ENCODE results near the gene ALDH8A1.
A peak's percentile ranks its signal among the peaks of the same experiment; 100 is the strongest.

The ALDH8A1 gene

DNA sequence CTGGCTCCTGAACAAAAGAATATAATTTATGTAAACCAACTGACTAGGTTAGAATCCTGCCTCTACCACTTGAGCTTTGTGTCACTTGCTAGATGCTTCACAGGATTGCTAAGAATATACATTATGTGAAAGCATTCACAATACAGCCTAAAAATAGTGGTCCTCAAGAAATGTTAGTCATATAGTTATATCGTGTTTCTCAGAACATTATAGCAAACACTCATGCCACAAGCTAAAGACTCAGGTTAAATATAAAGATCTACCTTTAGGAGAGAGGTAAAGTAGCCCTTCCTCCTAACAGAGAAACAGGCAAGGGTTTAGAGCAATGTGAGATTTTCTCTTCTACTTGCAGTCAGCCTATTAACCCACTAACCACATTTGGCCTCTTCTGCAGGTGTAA lies 17.8 kb upstream of the ALDH8A1 start:
- TF ChIP-seq, protein P1, sequence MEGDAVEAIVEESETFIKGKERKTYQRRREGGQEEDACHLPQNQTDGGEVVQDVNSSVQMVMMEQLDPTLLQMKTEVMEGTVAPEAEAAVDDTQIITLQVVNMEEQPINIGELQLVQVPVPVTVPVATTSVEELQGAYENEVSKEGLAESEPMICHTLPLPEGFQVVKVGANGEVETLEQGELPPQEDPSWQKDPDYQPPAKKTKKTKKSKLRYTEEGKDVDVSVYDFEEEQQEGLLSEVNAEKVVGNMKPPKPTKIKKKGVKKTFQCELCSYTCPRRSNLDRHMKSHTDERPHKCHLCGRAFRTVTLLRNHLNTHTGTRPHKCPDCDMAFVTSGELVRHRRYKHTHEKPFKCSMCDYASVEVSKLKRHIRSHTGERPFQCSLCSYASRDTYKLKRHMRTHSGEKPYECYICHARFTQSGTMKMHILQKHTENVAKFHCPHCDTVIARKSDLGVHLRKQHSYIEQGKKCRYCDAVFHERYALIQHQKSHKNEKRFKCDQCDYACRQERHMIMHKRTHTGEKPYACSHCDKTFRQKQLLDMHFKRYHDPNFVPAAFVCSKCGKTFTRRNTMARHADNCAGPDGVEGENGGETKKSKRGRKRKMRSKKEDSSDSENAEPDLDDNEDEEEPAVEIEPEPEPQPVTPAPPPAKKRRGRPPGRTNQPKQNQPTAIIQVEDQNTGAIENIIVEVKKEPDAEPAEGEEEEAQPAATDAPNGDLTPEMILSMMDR (IDR thresholded peaks at IDR 0.05; ENCODE audit: low read depth, low read length), result no peak
- H3K4me3 ChIP-seq (replicated peaks in 1 of 2; ENCODE audit: low read depth in 2 of 2, low read length in 2 of 2), result no peak overlapping the region
- no peak for DNase-seq (ENCODE audit: low read depth in 2 of 2)

DNA sequence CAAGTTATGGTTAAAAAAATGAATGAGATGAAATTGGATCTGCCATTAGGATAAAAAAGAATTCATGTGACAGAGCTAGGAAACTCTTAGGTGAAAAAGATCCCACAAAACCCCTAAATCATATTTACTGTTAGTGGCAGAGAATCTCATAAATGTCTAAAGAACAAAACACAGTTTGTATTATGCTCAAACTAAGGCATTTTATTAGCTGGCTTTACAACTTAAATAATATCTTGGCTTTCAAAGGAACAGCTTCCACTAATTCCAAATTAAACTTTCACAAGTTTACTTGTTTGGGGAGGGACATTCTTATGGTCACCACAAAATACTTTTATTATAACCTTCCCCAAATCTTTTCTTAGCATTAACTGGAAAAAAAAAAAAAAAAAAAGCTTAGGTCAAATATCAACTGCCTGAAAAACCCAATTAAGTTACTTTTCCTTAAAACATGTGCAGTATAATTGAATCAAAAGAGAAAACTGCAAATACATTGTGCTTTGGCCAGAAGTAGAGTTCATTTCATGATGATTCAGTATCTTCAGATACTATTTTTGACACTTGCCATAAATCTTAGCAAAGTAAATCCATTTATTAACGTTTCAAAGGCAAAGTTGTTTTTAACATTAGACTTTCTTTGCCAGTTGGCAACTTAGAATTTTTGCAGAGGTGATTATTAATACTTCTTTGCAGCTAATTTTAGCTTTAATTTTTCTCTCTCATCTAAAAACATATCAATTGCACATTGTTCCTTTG lies 14.7 kb upstream of the ALDH8A1 start:
- DNase-seq (ENCODE audit: low read depth in 2 of 2), result no peak
- TF ChIP-seq, protein P1 (IDR thresholded peaks at IDR 0.05; ENCODE audit: low read depth, low read length), result no peak
- no peak overlapping the region for H3K4me3 ChIP-seq (replicated peaks in 1 of 2; ENCODE audit: low read depth in 2 of 2, low read length in 2 of 2)

DNA sequence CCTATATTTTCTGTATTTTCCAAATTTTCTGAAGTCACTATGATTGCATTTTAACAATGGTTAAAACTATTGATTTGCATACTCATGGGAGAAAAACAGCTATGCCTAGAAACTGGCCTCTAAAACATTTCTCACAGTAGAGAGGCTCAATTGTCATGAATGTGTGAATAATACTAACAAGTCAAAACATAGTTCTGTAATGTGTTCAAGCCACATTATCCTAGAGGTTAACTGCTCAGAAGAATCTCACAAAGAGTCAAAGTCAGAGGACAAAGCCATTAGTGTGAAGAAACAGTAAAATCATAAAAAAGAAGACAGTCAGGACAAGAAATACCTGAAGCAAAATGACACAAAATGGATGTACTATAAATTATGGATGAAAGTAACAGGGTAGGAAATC lies 12.5 kb upstream of the ALDH8A1 start:
- TF ChIP-seq, protein P1 (IDR thresholded peaks at IDR 0.05; ENCODE audit: low read depth, low read length), result no peak
- DNase-seq (ENCODE audit: low read depth in 2 of 2), result no peak
- no peak overlapping the region for H3K4me3 ChIP-seq (replicated peaks in 1 of 2; ENCODE audit: low read depth in 2 of 2, low read length in 2 of 2)

DNA sequence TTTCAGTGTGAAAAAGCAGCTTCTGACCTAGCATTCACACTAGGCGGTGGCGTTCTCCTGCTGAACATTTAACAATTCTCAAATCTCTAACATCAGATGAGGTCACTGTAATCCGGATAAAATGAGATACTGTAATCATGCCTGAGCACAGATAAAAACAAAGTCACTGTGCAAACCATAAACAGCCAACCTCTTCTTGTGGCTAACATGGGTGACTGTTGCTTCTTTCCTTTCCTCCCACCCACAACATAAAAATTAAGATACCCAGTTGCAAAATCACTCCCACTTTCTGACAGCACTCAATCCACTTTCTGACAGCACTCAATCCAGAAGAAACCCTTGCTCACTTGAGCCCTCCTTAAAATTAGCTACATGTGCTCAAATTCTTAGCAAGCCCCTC lies 11.5 kb upstream of the ALDH8A1 start:
- DNase-seq (ENCODE audit: low read depth in 2 of 2), result no peak
- H3K4me3 ChIP-seq (replicated peaks in 1 of 2; ENCODE audit: low read depth in 2 of 2, low read length in 2 of 2), result no peak overlapping the region
- TF ChIP-seq, protein P1 (IDR thresholded peaks at IDR 0.05; ENCODE audit: low read depth, low read length), result no peak

- TF ChIP-seq, protein P1 (IDR thresholded peaks at IDR 0.05; ENCODE audit: low read depth, low read length), result no peak
- DNase-seq (ENCODE audit: low read depth in 2 of 2), result no peak
- no peak overlapping the region for H3K4me3 ChIP-seq (replicated peaks in 1 of 2; ENCODE audit: low read depth in 2 of 2, low read length in 2 of 2)
Measured at GRCh38 chr6:134959603-134960002, 9.7 kb upstream of the ALDH8A1 start.

GRCh38 chr6:134956676-134957075 lies 6.8 kb upstream of the ALDH8A1 start:
- no peak overlapping the region for H3K4me3 ChIP-seq (replicated peaks in 1 of 2; ENCODE audit: low read depth in 2 of 2, low read length in 2 of 2)
- DNase-seq (ENCODE audit: low read depth in 2 of 2), result peak in 1 of 2 donors; percentile 57
- TF ChIP-seq, protein P1 (IDR thresholded peaks at IDR 0.05; ENCODE audit: low read depth, low read length), result no peak

DNA sequence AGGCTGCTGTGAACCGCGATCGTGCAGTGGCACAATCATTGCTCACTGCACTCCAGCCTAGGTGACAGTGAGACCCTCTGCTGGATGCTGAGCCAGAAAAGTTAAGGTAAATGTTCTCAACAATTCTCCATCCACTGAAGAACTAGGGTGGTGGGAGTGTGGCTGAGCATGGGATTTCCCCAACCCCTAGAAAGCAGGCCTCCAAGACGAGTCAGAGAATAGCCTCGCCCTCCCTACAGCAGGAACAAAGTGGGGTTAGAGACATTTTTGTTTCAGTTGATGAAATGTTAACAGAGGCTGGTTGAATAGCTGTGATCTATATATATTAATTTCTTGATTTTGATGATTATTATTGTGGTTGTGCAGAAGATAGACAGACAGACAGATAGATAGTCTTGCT lies 6.1 kb upstream of the ALDH8A1 start:
- no peak for DNase-seq (ENCODE audit: low read depth in 2 of 2)
- no peak overlapping the region for H3K4me3 ChIP-seq (replicated peaks in 1 of 2; ENCODE audit: low read depth in 2 of 2, low read length in 2 of 2)
- TF ChIP-seq, protein P1 (IDR thresholded peaks at IDR 0.05; ENCODE audit: low read depth, low read length), result no peak
